HCT116 (cell line): ENCODE results near the gene SLAIN2.

ENCODE experiments used
- SIN3A ChIP-seq: IDR thresholded peaks from 2 replicates; pipeline ENCODE4 v1.6.1; 2012; ENCODE audit warnings: low read depth
- TCF7L2 ChIP-seq: IDR thresholded peaks from 2 replicates; pipeline ENCODE4 v1.7.0; 2011; ENCODE audit warnings: borderline replicate concordance, inconsistent platforms; ENCODE audit not compliant: insufficient read depth, insufficient read length; ENCODE audit errors: extremely low read depth
- TF ChIP-seq, protein P1 (sequence below), 3 experiments: fragments of 200-600 bp in 1 of 3; sonication (generic) in 1 of 3; IDR thresholded peaks in 2 of 3; conservative IDR thresholded peaks in 1 of 3; 2 replicates each; pipeline ENCODE4 v1.5.1; 2012 to 2017; ENCODE audit warnings: low read depth in 2 of 3, low read length in 2 of 3, antibody characterized with exemption in 1 of 3, borderline replicate concordance in 1 of 3, control low read depth in 1 of 3, mild to moderate bottlenecking in 1 of 3, mixed read lengths in 1 of 3, mixed run types in 1 of 3, moderate library complexity in 1 of 3; ENCODE audit not compliant: insufficient read depth in 1 of 3
- TF ChIP-seq, protein P2 (sequence below): IDR thresholded peaks from 2 replicates; pipeline ENCODE4 v1.6.1; 2012

DNA sequence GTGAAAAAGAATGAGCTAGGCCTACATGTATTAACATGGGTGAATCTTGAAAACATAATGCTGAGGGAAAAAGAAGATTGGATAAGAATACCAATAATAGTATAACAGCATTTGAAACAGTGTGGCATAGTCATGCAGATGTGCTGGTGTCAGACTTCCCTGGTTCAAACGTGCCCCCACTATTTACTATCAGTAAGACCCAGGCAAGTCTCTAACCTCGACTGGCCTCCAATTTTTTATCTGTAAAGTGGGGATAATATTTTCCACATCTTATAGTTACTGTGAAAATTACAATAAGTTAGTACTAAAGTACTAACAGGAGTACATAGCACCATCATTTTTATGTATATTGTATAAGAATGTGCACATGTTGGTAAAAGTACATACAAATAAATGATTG, 17.0 kb upstream of the SLAIN2 start:
- TF ChIP-seq TCF7L2 (no peak), SIN3A (no peak)
- TF ChIP-seq, protein P1, sequence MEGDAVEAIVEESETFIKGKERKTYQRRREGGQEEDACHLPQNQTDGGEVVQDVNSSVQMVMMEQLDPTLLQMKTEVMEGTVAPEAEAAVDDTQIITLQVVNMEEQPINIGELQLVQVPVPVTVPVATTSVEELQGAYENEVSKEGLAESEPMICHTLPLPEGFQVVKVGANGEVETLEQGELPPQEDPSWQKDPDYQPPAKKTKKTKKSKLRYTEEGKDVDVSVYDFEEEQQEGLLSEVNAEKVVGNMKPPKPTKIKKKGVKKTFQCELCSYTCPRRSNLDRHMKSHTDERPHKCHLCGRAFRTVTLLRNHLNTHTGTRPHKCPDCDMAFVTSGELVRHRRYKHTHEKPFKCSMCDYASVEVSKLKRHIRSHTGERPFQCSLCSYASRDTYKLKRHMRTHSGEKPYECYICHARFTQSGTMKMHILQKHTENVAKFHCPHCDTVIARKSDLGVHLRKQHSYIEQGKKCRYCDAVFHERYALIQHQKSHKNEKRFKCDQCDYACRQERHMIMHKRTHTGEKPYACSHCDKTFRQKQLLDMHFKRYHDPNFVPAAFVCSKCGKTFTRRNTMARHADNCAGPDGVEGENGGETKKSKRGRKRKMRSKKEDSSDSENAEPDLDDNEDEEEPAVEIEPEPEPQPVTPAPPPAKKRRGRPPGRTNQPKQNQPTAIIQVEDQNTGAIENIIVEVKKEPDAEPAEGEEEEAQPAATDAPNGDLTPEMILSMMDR (IDR thresholded peaks at IDR 0.05 in 2 of 3, conservative IDR thresholded peaks at IDR 0.05 in 1 of 3; ENCODE audit: borderline replicate concordance in 1 of 3, insufficient read depth in 1 of 3, low read depth in 2 of 3, low read length in 2 of 3), result no peak
- TF ChIP-seq, protein P2, sequence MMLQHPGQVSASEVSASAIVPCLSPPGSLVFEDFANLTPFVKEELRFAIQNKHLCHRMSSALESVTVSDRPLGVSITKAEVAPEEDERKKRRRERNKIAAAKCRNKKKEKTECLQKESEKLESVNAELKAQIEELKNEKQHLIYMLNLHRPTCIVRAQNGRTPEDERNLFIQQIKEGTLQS, result no peak
